Motor neuron (in vitro differentiated cells): ENCODE measurements around the gene LSM14A. TPM values are rescaled to one million over a fixed set of nuclear protein-coding genes. Genes with fewer than 3 reads are reported as not detected.
"Not testable (repeated sequence)": the region's sequence is repeated elsewhere in the genome, so short reads cannot be mapped to it uniquely, and the experiment has no call there.

ENCODE experiments used
- ATAC-seq, 8 experiments: fragments of 200-7000 bp; cut with Tn5 transposase; replicated peaks in 6 of 8; 2 replicates each; pipeline ENCODE4 v1.8.0; 2021; ENCODE audit warnings: mild to moderate bottlenecking in 8 of 8, moderate library complexity in 8 of 8
- H3K27ac ChIP-seq, 2 donors: fragments of 250-450 bp; sonication (Bioruptor Pico); 2 replicates each; pipeline ENCODE4 v1.9.0; 2021; ENCODE audit warnings: antibody characterized with exemption in 2 of 2, mild to moderate bottlenecking in 2 of 2, moderate library complexity in 1 of 2
- H3K4me1 ChIP-seq, 2 donors: fragments of 250-450 bp; sonication (Bioruptor Pico); replicated peaks in 1 of 2; 2 replicates each; pipeline ENCODE4 v1.6.1; 2021; ENCODE audit warnings: antibody characterized with exemption in 2 of 2, mild to moderate bottlenecking in 2 of 2, moderate library complexity in 1 of 2
- H3K4me3 ChIP-seq, 5 donors: fragments of 250-450 bp; sonication (Bioruptor Pico); 2 replicates each; pipeline ENCODE4 v1.9.0; 2021; ENCODE audit warnings: antibody characterized with exemption in 5 of 5, mild to moderate bottlenecking in 5 of 5, moderate library complexity in 4 of 5
- WGBS, 10 experiments: fragments of 450-650 bp; shearing (Covaris generic); methylation state at CpG; one replicate each; pipeline ENCODE4 v1.0.0; 2022; 5-methylcytosine and 5-hydroxymethylcytosine counted together
- in situ Hi-C, 9 experiments: fragments of 400-800 bp; cut with MboI; loops; one replicate each; pipeline ENCODE4 v1.15.0; 2021; ENCODE audit warnings: low sequenced_read_pairs in 9 of 9, low pct_unique_long_range_greater_than_20kb in 2 of 9; ENCODE audit not compliant: unreplicated experiment in 9 of 9
- total RNA-seq, 8 experiments: library from RNA; unstranded; fragments of 300-600 nt; gene quantifications; 2 replicates each; pipeline versions ENCODE4 v1.2.3 to v1.2.4, GENCODE V29; 2022

LSM14A gene
- total RNA-seq, 8 experiments from 2014 or later = 46.7 to 108 (median 76.7) TPM

DNA sequence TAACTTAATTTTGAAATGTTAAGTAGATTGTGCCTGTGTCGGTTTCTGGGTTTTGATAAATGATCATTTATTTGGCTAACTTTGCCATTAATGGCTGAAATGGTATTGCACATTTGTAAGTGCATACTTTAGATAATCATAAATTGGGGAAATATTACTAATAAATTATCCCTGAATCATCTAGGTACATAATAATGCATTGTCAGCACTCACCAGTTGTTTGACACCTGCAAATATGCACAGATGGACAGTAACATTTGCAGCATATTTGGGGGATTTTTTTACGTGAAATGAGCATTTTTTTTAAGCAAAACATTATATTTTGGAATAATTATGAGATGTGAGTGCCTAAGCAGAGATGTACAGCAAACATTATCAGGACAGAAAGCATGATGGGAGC is 41.0 kb downstream of the LSM14A start:
- Histone ChIP-seq H3K4me3 (no peak overlapping the region), H3K4me1 (no peaks in the 10 kb centered on the region), H3K27ac (no peak overlapping the region)
- WGBS, 10 experiments = 14 to 100% (median 83%) methylated on average over 1 to 2 of the region's 2 CpGs; no CpG with 5 or more reads in 1 of the 10 experiments
- no peak for ATAC-seq
- in situ Hi-C loops = no loop called here

DNA sequence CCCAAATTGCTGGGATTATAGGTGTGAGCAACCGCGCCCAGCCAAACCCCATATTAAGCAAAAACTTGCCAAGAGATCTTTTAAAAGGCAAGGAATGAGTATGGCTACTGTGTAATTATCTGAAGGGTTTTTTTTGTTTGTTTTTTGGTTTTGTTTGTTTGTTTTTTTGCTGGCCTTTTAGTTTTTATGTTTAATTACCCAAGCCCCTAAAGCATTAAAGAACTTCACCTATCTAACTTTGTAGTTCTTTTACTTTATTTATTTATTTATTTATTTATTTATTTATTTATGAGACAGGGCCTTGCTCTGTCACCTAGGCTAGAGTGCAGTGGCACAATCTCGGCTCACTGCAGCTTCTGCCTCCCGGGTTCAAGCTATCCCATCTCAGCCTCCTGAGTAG is 41.7 kb downstream of the LSM14A start:
- 94 to 100% (median 100%) methylated on average over 2 to 4 of the region's 4 CpGs for WGBS, 10 experiments
- no peak overlapping the region for H3K4me3 ChIP-seq
- no peak for ATAC-seq
- no peak overlapping the region for H3K27ac ChIP-seq
- H3K4me1 ChIP-seq = no peaks in the 10 kb centered on the region
- in situ Hi-C loops = no loop called here

DNA sequence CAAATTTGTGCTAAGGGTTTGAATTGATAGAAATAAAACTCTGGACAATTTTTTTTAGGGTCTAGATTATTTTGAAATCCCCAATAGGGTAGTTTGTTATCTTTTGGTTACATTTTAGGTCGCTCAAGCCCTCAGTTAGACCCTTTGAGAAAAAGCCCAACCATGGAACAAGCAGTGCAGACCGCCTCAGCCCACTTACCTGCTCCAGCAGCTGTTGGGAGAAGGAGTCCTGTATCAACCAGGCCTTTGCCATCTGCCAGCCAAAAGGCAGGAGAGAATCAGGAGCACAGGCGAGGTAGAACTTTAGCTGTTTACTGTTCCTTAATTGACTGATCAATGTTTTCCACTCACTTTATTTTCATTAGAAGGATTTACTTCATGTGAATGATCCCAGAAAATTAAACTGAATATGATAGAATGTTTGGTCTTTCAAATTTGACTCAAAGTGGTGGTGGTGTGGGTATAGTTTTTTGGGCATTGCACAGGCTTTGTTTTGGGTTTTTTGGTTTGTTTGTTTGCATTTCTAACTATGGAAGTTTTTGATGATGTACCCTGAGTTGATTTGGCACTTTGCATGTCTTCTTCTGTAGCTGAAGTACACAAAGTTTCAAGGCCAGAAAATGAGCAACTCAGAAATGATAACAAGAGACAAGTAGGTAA is 42.8 kb downstream of the LSM14A start:
- in situ Hi-C loops = no loop called here
- H3K4me3 ChIP-seq = no peak overlapping the region
- no peak overlapping the region for H3K27ac ChIP-seq
- WGBS, 10 experiments = 92 to 100% (median 100%) methylated on average over 1 to 3 of the region's 3 CpGs; no CpG with 5 or more reads in 3 of the 10 experiments
- H3K4me1 ChIP-seq = no peaks in the 10 kb centered on the region
- no peak for ATAC-seq

DNA sequence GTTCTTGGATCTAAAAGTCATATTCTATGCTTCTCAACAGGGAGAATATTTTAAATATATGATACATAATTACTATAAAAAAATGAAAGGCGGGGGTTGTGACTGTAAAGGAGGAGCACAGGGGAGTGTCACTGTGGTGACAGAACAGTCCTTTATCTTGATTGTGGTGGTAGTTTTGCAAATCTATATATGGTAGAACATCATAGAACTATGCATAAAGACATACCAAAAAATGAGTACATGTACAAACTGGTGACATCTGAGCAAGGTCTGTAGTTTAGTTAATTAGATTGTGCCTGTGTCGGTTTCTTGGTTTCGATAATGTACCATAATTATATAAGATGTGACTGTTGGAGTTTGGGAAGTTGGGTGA is 43.3 kb downstream of the LSM14A start:
- H3K4me3 ChIP-seq = no peak overlapping the region
- ATAC-seq = no peak
- WGBS, 10 experiments = 78 to 100% (median 100%) methylated on average over 1 to 3 of the region's 3 CpGs; no CpG with 5 or more reads in 3 of the 10 experiments
- in situ Hi-C loops = no loop called here
- H3K4me1 ChIP-seq = no peaks in the 10 kb centered on the region
- H3K27ac ChIP-seq = no peak overlapping the region

DNA sequence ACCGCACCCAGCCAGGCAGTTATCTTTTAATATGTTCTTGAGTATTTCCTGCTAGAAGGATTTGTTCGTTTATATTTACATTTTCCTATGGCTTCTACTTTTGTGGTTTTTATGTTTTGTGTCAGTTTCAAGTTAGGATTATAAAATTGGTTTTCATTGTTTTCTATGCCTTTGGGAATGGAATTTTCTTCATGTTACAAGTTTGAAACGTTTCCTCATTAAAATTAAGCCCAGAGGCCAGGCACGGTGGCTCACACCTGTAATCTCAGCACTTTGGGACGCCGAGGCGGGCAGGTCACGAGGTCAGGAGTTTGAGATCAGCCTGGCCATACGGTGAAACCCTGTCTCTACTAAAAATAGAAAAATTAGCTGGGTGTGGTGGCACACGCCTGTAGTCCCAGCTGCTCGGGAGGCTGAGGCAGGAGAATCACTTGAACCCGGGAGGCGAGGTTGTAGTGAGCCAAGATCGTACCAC is 44.5 kb downstream of the LSM14A start:
- ATAC-seq, in situ Hi-C loops, H3K4me1 ChIP-seq, H3K27ac ChIP-seq, H3K4me3 ChIP-seq: not testable (repeated sequence)
- WGBS, 10 experiments = 73 to 100% (median 90%) methylated on average over 1 to 13 of the region's 14 CpGs; no CpG with 5 or more reads in 1 of the 10 experiments

DNA sequence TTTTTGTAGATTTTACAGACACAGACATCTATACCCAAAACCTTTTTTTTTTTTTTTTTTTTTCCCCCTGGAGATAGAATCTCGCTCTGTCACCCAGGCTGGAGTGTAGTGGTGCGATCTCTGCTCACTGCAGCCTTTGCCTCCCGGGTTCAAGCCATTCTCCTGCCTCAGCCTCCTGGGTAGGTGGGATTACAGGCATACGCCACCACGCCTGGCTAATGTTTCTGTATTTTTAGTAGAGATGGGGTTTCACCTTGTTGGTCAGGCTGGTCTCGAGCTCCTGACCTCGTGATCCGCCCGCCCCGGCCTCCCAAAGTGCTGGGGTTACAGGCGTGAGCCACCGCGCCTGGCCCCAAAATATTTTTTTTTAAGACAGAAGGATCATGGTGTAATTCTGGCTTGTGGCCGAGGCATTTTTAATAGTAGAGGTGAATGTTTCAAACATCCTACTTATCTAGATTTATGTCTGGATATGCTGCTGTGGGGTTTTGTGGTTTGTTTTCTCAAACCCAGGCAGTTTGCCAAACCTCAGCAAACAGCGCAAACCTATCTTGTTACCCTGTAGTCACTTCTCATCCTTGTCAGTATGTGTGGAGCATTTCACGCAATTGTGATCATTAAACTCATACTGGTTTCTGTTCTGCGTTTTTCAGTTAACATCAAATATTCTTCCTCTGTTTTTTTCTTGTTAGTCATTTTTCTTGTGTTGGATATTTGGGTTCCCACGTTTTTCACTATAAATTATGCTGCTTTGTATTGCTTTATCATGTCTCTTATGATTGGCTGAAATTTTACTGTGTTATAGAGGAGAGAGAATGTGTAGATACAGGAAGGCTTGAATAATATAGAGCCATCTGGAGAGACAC is 45.9 kb downstream of the LSM14A start:
- peak in 3 of 8 experiments; percentile 15 to 70 (median 63) for ATAC-seq
- Histone ChIP-seq H3K27ac (no peak overlapping the region), H3K4me3 (no peak overlapping the region), H3K4me1 (no peaks in the 10 kb centered on the region)
- in situ Hi-C loops = no loop called here
- 54 to 100% (median 93%) methylated on average over 2 to 18 of the region's 18 CpGs for WGBS, 10 experiments

DNA sequence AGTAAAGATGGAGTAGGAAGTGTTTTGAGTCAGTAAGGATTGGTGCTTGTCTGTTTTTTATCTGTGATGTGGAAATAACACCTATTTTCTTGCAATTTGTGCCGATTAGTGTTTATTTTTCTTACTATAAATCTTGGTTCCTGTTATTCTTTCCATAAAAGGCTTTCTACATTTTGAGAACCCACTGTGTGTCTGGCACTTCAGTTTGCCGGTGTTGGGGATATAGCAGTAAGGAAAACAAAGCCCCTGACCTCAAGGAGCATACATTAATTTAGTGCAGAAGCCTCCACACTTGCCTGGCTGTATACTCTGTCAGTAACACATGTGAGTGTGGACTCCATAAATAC is 46.5 kb downstream of the LSM14A start:
- in situ Hi-C loops = no loop called here
- Histone ChIP-seq H3K4me1 (no peaks in the 10 kb centered on the region), H3K27ac (no peak overlapping the region), H3K4me3 (no peak overlapping the region)
- 78 to 100% (median 92%) methylated on average over 1 to 2 of the region's 2 CpGs; no CpG with 5 or more reads in 2 of the 10 experiments for WGBS, 10 experiments
- no peak for ATAC-seq

DNA sequence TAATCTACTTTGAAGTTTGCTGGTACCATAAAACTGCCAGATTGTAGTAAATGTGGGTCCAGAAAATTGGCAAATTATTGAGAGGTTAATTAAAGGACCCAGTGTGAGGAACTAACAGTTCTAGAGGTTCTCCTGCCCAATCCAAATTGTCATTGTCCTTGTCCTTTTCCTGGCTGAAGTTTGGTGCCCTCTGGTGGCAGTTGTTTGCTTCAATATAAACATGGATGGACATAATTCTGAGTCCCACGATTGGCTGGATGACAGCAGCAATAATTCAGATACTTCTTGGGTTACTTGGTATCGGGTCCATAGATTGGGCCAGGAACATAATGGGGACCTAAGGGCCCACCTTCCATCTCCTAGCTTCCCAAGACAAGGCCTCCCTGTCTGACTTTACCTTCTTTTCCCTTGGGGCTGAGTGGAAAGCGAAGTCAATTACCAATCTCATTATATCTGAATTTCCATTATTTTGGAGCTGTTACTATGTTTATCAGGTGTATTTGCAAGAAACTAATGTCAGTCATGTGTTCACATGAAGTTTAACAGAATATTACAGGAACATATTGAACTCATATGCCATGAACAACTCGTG is 48.3 kb downstream of the LSM14A start:
- WGBS, 10 experiments = 62 to 100% (median 91%) methylated on average over 1 to 4 of the region's 4 CpGs; no CpG with 5 or more reads in 1 of the 10 experiments
- H3K4me3 ChIP-seq = no peak overlapping the region
- ATAC-seq = peak in 3 of 8 experiments; percentile 71 to 81 (median 71)
- in situ Hi-C loops = no loop called here
- H3K27ac ChIP-seq = no peak overlapping the region
- H3K4me1 ChIP-seq = no peaks in the 10 kb centered on the region

DNA sequence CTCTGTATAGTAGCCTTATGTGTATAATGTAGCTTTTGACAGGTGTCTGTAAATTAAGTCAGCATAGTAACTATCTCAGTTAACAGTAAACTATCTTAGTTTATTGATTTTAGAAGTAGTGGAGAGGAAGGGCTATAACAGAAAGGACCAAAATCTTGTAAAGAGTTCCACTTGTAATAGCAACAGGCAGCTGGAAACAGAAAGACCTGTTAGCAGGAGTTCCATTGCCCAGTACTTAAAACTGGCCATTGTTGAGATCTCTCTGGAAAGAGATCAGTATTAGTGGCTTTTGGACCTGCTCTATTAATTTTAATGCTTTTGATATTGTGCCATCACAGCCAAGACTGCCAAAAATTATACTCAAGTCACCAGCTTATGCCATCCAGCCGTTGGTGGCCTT is 50.1 kb downstream of the LSM14A start:
- 80 to 100% (median 100%) methylated on average over 1 of the region's 1 CpG; no CpG with 5 or more reads in 5 of the 10 experiments for WGBS, 10 experiments
- no peak overlapping the region for H3K27ac ChIP-seq
- in situ Hi-C loops = no loop called here
- no peak overlapping the region for H3K4me3 ChIP-seq
- ATAC-seq = no peak
- no peaks in the 10 kb centered on the region for H3K4me1 ChIP-seq

DNA sequence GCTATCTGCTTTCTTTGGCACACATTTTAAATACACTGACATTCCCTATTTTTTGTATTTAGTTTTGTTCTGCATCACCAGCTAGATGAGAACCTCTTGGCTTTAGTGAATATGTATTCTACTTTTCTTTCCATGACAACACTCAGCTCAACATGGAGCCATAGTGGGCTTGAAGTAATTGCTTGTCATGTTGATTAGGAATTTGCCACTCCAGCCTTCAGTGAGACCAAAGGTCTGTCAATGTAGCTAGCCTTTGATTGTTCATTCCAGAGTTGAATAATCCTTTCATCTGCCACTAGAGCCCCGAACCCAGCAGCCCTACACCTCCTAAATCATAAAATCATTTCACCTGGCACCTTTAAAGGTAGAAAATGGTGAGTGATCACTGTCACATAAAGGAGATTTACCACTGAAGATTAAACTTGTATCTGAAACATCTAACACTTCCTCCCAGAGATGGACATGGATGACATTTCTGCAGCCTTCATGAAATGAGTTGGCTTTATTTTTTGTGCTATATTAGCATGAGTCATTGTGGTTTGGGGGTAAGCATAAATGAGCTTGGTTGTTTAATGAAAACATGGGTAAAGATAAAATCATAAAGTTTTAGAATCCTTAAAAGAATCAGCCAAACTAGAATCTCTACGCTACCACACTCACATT is 52.8 kb downstream of the LSM14A start:
- H3K4me3 ChIP-seq = no peak overlapping the region
- no peak for ATAC-seq
- no peaks in the 10 kb centered on the region for H3K4me1 ChIP-seq
- in situ Hi-C loops = loop anchor here in 1 of 9 experiments (25.0 kb wide), 1 partner anchor 112 kb away; no protein-coding TSS in a partner anchor
- no peak overlapping the region for H3K27ac ChIP-seq
- 40 to 100% (median 64%) methylated on average over 1 to 2 of the region's 2 CpGs; no CpG with 5 or more reads in 2 of the 10 experiments for WGBS, 10 experiments

DNA sequence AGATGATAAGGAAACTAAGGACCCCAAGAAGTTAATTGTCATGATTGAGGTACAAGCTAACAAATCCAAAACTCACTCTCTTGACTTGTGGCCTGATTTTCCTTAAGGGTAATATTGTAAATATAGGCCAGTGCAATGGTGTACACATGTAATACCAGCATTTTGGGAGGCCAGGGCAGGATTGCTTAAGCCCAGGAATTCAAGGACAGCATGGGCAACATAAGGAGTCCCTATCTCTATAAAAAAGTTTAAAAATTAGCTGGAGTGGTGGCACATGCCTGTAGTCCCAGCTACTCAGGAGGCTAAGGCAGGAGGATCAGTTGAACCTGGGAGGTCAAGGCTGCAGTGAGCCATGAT is 53.3 kb downstream of the LSM14A start:
- Histone ChIP-seq H3K4me3 (no peak overlapping the region), H3K27ac (no peak overlapping the region), H3K4me1 (no peaks in the 10 kb centered on the region)
- no peak for ATAC-seq
- in situ Hi-C loops = loop anchor here in 1 of 9 experiments (25.0 kb wide), 1 partner anchor 112 kb away; no protein-coding TSS in a partner anchor

DNA sequence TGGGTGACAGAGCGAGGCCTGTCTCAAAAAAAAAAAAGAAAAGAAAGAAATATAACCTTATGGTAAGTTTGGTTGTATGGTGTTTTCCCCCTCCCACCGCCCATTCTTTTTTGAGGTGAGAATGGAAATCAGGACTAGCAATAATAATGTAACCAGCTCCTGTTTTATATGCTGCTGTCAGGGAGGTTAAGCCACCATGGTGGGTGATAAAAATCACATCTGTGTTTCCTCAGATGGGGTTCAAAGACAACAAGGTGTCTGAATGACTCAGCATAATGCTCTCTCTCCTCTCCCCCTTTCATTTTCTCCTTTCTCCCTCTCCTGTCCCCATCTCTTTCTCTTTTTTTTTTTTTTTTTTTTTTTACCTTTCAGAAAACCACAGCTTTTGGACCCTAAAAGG is 53.7 kb downstream of the LSM14A start:
- no peak overlapping the region for H3K4me3 ChIP-seq
- WGBS, 10 experiments = 83 to 100% (median 100%) methylated on average over 1 to 2 of the region's 2 CpGs; no CpG with 5 or more reads in 3 of the 10 experiments
- no peak for ATAC-seq
- no peak overlapping the region for H3K27ac ChIP-seq
- H3K4me1 ChIP-seq = no peaks in the 10 kb centered on the region
- in situ Hi-C loops = loop anchor here in 1 of 9 experiments (25.0 kb wide), 1 partner anchor 111 kb away; no protein-coding TSS in a partner anchor
